Activated naive CD4-positive, alpha-beta T cell treated with anti-CD3 and anti-CD28 coated beads, Interleukin-2, amount 50 U/mL, for 16 hours (primary cell): Measurements from ENCODE around the gene ADGRG6.
"Not testable (repeated sequence)": the region's sequence is repeated elsewhere in the genome, so short reads cannot be mapped to it uniquely, and the experiment has no call there.

Experiments used
- DNase-seq: peaks from one replicate; pipeline ENCODE4 v3.0.0-alpha.2; 2020

ADGRG6 gene

DNA sequence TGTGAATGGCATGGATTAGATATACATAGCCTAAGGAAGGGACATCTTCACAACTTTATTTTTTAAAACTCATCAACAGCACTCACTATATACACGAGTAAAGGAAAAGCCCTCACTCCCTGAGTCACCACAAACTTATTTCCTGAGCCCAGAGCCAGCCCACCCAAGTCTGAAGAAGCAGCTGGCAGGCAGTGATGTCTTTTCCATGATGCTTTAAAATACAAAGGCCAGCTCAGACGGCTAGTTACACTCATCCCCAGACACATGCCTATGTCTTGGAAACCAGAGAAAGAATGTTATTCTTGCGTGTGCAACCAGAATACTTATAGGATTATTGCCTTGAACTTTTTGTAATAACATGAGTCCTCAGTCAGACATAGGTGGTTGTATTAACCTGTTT, 114.4 kb downstream of the ADGRG6 start:
- DNase-seq = no peak

DNA sequence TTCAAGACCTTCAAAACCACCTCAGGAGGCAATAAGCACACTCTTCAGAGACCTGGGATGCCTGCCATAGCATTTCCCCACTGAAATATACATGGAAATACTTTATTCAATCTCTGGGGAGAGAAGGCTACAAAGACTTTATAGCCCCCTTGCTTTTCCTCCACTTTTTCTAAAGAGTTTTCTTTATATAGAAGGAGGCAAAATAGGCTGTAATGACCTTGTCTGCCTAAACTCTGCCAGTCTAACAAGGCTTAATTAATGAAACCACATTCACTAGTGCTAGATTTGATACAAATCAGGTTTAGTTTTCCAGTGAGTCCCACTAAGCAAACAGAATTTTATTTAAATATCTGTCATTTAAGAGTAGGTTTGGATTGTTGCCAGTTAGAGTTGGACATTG, 114.9 kb downstream of the ADGRG6 start:
- DNase-seq = no peak

DNA sequence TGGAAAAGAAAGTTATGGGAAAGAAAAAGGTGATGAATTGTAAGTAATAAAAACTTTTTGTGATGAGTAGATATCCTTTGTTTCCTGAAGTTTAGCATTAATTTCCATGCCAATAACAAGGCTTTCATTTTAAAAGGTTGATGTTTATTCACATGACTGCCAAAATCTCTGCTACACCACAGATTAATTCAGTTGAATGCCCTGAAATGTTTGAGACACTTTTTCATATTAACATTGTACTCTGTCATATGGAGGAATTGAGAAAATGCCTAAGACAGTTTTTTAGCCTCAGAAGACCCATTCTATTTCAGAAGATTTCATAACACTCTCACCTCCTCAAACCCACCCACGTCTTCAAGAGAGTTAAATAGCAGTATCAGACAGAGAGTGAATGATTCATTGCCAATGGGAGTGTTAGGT, 115.5 kb downstream of the ADGRG6 start:
- DNase-seq = no peak

DNA sequence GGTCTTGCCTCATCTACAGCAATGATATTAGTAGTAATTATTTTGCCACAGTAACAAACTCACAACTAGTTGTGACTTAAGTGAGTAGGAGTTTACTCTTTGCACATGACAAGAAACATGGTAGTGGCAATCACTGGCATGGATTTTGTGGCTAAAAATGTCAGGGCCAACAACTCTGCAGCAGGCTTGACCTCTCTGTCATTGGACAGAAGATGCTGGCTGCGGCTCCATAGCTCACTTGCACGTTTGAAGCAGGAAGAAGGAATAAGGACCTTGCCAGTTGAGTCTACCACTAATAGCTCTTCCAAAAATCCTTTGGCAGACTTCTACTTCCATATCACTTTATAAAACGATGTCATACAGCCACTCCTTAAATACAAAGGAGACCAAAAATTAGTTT, 117.3 kb downstream of the ADGRG6 start:
- DNase-seq = no peak

DNA sequence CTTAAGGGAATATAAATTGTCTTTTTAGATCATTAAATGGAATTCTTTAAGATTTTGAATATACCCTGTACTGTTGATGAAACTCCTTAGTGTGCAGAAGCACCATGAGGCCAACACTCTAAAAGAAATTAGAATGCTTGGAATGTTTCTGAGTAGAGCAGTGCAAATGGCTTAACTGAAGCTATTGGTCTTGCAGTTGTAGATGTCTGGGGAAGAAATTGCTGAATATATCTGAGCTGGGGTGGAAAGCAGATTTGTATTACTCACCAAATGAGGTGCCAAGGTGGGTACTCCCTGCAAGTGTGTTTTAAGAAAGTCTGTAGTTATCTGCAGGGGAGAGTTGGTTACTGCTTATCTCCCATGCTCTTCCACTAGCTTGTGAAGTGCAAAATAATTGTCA, 119.0 kb downstream of the ADGRG6 start:
- no peak for DNase-seq

DNA sequence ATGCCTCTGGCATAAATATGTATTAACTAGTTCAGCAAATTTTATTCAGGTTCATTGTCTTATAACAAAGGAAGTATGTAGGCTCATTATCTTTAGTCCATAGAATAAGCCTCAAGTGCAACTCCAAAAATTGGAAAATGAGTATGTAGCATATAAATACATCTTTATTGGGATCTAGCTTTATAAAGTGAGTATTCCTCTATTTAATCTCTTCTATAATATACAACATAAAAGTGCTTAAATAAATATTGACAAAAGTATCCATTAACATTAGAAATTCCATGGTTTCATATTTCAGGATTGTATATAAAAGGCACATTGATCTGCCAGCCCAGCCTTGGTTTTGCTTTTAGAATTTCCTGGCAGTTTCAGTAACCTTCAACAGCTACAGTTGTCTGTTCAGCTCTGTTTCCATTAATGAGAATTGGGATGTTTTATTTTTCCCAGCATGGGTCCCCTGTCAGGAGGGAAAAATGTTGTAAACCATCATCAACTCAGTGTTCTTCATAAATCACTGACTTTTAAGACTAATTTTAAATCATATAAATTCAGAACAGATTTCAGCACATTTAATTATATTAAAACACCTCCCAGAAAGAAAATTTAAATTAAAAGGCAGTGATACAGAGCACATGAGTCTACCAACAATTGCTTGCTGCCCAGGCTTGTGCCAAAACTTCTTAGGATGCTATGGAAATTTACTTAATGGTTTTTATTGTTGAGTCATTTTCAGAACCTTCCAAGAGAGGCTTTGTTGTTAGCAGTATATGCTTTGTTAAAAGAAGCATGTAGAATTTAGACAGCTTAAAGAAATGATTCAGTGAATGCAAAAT, 119.7 kb downstream of the ADGRG6 start:
- DNase-seq = no peak

DNA sequence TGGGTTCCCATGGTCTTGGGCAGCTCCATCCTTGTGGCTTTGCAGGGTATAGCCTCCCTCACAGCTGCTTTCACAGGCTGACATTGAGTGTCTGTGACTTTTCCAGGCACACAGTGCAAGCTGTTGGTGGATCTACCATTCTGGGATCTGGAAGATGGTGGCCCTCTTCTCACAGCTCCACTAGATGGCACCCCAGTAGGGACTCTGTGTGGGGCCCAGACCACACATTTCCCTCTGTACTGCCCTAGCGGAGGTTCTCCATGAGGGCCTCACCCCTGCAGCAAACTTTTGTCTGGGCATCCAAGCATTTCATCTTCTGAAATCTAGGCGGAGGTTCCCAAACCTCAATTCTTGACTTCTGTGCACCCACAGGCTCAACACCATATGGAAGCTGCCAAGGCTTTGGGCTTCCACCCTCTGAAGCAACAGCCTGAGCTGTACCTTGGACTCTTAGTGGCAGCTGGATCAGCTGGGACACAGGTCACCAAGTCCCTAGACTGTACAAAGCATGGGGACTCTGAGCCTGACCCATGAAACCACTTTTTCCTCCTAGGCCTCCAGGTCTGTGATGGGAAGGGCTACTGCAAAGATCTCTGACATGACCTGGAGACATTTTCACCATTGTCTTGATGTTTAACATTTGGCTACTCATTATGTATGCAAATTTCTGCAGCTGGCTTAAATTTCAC, 124.8 kb downstream of the ADGRG6 start:
- not testable (repeated sequence) for DNase-seq

DNA sequence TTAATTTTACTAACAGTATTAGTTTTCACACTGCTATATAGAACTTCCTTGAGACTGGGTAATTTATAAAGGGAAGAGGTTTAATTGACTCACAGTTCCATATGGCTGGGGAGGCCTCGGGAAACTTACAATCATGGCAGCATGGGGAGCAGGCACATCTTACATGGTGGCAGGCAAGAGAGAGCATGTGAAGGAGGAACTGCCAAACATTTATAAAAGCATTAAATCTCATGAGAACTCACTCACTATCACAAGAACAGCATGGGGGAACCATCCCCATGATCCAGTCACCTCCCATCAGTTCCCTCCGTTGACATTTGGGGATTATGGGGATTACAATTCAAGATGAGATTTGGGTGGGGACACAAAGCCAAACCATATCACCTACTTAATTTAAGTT, 126.7 kb downstream of the ADGRG6 start:
- not testable (repeated sequence) for DNase-seq

DNA sequence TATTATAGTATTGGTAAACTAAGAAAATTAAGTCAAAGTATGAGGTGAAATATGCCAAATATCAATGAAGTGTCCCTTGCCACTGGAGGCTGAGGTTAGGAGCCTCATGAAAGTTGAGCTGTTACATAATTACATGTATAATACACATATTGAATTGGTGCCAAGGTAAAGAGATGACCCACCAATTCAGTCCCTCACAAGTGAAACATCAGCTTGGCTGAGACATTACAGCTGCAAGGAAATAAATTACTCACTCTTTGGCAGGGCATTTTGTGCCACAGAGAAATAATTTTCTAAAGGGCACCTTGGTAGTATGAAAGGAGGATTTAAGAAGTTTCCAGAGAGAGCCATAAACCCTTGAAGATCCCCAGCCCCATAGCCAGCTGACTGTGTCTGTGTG, 127.4 kb downstream of the ADGRG6 start:
- no peak for DNase-seq

DNA sequence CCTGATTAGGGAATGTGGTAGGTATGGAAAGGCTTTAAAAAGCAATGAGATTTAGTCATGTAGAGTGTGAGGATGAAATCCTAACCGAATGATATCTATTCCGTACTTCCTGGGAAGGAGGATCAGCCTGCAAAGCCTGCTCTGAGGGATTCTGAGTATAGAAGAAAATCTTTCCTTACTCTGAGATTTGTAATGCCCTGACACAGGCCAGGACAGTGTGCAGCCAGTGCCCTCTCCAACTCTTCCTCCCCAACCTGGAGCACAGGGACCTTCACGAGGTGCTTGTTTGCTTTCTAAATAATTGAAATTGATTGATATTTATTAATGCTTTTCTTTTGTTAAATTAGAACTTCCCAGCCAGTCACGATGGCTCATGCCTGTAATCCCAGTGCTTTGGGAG, 131.6 kb downstream of the ADGRG6 start:
- no peak for DNase-seq

DNA sequence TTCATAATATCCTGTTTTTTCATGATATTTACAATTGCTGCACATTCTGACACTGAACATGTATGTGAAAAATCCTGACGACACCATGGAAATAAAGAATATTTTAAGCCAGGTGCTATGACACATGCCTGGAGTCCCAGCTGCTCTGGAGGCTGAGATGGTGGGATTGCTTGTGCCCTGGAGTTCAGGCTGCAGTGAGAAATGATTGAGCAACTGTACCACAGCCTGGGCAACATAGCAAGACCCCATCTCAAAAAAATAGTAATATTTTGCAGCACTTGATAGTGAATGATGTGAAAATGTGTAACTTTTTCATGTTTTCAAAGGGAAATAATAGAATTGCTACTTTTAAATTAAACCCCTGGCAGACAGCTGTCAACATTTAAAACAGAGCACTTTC, 137.1 kb downstream of the ADGRG6 start:
- no peak for DNase-seq

DNA sequence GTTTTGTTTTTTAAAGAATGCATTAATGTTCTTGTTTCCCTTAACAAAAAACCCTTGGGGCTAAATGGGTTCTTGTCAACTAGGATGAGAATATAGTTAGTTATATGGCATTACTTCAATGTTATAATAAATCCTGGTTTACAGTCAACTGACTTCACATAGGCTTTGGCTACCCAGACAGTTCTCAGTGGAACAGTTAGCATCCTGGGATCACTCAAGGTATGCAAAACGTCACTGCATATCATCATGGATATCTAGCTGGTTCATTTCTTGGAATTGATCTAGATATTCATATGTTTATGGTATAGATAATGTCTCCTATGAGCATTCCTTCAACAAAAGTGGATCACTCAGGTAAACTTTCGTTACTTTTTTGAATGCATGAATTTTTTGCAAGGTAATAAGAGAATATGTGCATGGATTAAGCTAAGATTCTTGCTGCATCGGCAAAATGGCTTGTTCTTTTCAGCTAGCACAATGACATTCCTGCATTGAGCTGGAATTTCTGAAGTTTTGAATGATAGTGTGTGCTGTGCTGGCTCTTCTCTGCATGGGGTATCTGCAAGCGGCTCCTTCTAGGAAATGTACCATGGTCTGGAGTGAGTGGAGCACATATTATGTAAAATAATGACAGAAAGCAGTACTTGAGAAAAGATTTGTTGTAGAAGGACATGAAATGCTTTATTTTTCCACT, 138.9 kb downstream of the ADGRG6 start:
- DNase-seq = no peak

DNA sequence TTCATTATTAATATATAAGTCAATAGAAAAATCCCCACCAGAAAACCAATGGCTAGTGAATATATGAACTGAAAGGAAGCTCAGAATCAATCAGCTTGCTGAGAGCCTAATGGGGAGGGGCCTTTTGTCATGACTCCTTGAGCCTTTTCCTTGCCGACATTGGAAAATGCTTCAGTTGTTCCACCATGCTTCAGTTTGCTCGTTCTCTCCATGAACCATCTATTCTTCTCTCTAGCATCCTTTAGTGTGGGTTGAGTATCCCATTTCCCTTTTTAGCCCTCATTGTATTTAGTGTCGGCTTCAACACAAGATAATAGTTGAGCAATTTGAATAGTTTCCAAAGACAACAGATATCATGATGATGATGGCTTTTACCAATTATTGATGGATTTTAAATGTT, 139.9 kb downstream of the ADGRG6 start:
- DNase-seq = no peak

DNA sequence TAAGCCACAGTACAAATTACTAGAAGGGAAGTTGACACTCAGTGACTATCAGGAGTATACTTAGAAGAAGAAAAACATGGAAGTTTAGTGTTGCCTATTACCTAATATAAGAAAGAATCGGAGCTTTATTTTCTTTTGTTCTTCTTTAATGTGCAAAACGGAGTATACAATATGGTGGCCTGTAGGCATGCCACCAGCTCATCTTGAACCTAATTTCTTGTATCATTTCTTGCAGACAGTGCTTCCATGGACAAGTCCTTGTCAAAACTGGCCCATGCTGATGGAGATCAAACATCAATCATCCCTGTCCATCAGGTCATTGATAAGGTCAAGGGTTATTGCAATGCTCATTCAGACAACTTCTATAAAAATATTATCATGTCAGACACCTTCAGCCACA, 141.3 kb downstream of the ADGRG6 start:
- DNase-seq = no peak

DNA sequence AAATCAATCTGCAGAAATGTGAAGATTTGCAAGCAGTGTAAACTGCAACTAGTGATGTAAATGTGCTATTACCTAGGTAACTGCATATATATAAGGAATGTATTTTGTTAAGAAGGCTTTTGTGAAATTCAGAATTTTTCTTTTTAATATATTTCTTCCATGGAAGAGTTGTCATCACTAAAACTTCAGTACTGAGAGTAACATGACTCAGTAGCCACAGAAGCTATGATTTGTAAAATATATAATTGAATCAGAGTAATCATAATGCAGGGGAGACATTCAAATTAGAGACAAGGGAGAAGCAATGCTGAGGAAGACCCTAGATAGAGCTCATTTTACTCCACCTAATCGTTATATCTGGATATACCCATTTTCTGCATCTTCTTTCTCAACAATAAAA, 141.7 kb downstream of the ADGRG6 start:
- no peak for DNase-seq

DNA sequence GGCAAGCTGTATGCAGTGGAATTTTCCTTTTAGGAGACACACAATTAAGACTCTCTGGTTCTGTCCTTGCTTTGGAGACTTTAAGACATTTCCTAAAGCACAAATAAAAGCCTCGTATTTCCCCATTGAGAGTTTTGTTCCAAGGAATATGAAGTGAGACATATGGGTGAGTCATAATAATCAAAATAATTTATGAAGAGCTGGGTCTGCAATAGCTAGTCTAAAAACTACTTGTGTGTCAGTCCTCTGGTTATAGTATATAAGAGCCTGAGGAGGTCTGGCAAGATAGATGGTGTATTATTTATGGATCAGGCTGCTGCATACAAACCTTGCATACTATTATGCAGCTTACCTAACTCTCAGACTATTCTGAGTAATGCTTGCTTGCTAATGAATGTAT, 142.6 kb downstream of the ADGRG6 start:
- DNase-seq = no peak

DNA sequence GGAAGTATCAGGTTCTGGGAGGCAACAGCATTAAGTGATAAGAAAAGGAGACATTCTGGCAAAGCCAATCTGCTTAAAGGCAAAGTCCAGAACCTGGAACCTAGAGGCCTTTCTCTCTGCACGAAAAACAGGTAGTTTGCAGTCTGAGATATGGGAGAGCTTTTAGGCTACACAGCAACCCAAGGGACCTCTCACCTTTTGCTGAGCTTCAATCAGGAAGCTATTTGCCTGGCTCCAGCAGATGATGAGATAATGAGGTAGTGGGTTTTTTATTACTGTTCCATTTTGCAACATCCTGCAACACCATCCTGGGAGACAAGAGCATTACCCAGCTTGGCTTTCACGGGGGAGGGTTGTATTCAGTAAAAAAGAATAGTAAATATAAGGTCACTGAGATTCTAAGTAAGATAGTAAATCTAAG, 143.1 kb downstream of the ADGRG6 start:
- DNase-seq = no peak

DNA sequence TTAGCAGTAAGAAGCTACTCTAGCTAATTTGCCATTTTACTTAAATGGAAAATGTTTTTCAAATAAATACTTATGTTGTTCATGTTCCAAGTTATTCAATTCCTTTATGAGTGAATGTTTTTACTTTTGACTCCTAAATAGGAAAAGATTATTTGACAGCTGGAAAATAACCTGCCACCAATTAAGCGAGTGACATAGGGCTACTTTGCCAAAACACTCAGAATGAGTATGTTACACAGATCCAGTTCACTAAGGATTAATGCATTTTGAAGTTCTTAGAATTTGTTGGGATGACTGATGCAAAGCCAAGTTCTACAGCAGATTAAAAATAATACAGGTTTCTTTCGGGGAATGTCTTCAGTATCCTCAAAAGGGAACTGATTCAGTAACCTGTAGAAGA, 144.4 kb downstream of the ADGRG6 start:
- DNase-seq = no peak

DNA sequence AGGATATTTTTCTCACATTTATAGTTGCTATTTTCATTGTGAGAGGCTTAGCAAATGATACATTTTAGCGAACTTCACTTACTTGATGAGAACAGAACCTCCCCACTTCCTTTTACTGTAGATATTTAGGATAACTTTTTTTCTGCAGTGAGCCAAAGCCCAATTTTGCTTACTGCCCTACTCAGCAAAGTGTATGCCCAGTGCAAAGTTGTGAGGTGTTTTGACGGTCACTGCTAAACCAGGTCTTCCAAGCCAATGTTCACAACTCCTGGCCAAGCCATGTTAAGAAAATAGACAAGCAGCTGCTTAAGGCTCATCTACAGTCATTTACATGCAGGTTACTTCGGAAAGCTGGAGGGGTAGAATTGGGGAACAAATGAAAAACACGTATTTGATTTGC, 144.8 kb downstream of the ADGRG6 start:
- DNase-seq = no peak

DNA sequence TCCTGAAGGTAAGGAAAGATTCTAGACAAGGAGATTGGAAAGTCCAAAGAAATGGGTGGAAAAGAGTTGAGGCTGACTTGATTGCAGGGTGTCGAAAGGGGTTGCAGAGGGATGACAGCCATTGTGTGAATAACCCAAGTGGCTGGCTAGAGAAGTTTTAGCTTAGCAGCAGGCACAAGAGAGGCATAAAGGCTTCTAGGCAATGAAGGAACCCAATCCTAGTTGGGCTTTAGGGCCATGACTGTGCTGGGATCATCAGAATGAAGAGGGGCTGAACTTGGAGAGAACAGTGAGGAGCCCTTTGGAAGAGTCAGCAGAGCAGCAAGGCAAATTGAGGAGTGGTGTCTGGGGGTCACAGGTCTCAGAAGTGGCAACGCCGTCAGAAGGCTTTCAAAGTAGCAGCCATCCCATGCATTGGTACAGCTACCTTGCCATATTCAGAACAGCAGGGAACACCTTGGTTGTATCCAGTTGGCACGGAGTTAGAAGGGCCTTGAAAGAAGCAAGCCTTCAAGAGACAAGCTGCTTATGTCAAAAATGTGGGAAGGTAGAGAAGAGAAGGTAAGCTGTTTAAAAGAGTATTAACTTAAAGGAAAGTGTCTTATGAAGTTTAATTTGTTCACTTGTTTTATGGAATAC, 146.4 kb downstream of the ADGRG6 start:
- no peak for DNase-seq

DNA sequence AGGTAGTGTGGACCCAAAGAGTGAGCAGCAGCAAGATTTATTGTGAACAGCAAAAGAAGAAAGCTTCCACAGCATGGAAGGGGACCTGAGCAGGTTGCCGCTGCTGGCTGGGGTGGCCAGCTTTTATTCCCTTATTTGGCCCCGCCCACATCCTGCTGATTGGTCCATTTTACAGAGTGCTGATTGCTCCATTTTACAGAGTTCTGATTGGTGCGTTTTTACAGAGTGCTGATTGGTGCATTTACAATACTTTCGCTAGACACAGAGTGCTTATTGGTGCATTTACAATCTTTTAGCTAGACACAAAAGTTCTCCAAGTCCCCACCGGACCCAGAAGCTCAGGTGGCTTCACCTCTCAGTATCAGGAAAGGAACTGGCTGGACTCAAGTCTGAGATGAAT, 149.0 kb downstream of the ADGRG6 start:
- DNase-seq = not testable (repeated sequence)

DNA sequence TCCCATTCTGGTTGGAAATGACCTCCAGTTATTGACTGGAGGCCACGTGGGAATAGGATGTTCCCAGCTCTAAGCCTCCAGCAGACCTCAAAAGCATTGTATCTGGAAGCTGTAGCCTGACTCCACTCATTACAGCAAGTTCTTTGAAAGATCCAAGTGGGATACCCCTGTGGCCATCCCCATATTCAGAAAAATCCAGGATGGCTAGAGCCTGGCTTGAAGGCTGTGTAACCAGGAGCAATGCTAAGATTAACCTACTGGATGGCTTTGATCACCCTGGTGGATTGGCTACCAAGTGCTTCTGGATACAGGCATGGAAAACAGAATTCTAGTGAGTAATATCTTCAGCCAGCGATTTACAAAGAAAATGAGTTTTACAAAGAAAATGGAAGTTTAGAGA, 151.2 kb downstream of the ADGRG6 start:
- no peak for DNase-seq

DNA sequence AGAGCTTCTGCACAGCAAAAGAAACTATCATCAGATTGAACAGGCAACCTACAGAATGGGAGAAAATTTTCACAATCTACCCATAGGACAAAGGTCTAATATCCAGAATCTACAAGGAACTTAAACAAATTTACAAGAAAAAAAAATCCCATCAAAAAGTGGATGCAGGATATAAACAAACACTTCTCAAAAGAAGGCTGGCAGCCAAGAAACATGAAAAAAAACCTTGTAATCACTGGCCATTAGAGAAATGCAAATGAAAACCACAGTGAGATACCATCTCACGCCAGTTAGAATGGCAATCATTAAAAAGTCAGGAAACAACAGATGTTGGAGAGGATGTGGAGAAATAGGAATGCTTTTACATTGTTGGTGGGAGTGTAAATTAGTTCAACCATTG, 152.4 kb downstream of the ADGRG6 start:
- not testable (repeated sequence) for DNase-seq
